Stimulated activated CD8-positive, alpha-beta memory T cell treated with anti-CD3 and anti-CD28 coated beads, Interleukin-4, amount 100 ng/mL, for 24 hours (primary cell): ENCODE measurements around the gene RBM3.

Source experiments
- DNase-seq: peaks from one replicate; pipeline ENCODE4 v3.0.0-alpha.2; 2020; ENCODE audit warnings: low read depth

The RBM3 gene

GRCh38 chrX:48626401-48627298 lies 52.4 kb downstream of the RBM3 start:
- no peak for DNase-seq
